IMR-90 (cell line): ENCODE data around the gene ROBO2. TPM values are rescaled to one million over a fixed set of nuclear protein-coding genes. Genes with fewer than 3 reads are reported as not detected.

ENCODE experiments used
- ATAC-seq: fragments of 200-7000 bp; cut with Tn5 transposase; 2 replicates; pipeline ENCODE4 v1.9.1; 2020; ENCODE audit warnings: low read depth, mild to moderate bottlenecking, moderate library complexity
- BruUV-seq: library from RNA; stranded (reverse); fragments of 400-500 nt; replicated peaks from 2 replicates; lab custom pipeline; 2021; lab: Mats Ljungman, UMichigan
- CTCF ChIA-PET: fragments of 300-600 bp; formaldehyde crosslinking; extraction: SDS; loops from one replicate; lab custom pipeline; 2021; ENCODE audit warnings: antibody characterized with exemption; lab: Yijun Ruan, JAX
- POLR2A ChIA-PET: fragments of 300-600 bp; sonication (Branson Sonifier 250); formaldehyde crosslinking; loops from one replicate; lab custom pipeline; 2022; ENCODE audit warnings: antibody characterized with exemption; ENCODE audit not compliant: unreplicated experiment; lab: Charles Lee
- DNase-seq: peaks from one replicate; pipeline ENCODE4 v3.0.0; 2013
- H2AFZ ChIP-seq: replicated peaks from 2 replicates; pipeline ENCODE3; 2013; ENCODE audit warnings: low read length, mild to moderate bottlenecking; ENCODE audit not compliant: poor library complexity
- H2AK5ac ChIP-seq: 2 replicates; pipeline ENCODE4 v1.6.1; 2013; ENCODE audit warnings: low read depth, low read length, inconsistent platforms
- H2AK9ac ChIP-seq: replicated peaks from 2 replicates; pipeline ENCODE3; 2013; ENCODE audit warnings: mild to moderate bottlenecking, low read depth, low read length, moderate library complexity; ENCODE audit not compliant: poor library complexity
- H2BK120ac ChIP-seq: 2 replicates; pipeline ENCODE4 v1.6.1; 2013; ENCODE audit warnings: low read depth, low read length, inconsistent platforms
- H2BK15ac ChIP-seq: 3 replicates; pipeline ENCODE4 v1.6.1; 2013; ENCODE audit warnings: low read depth, low read length, inconsistent platforms
- H2BK20ac ChIP-seq: 2 replicates; pipeline ENCODE4 v1.6.1; 2013; ENCODE audit warnings: low read depth, mild to moderate bottlenecking, inconsistent platforms, low read length, moderate library complexity
- H2BK5ac ChIP-seq: 2 replicates; pipeline ENCODE4 v1.6.1; 2013; ENCODE audit warnings: mild to moderate bottlenecking, low read depth, low read length, inconsistent platforms; ENCODE audit not compliant: poor library complexity, severe bottlenecking
- H3K14ac ChIP-seq: replicated peaks from 2 replicates; pipeline ENCODE4 v1.6.1; 2013; ENCODE audit warnings: low read depth, low read length, inconsistent platforms
- H3K18ac ChIP-seq: 2 replicates; pipeline ENCODE4 v1.6.1; 2013; ENCODE audit warnings: low read depth, low read length, control low read depth
- H3K23ac ChIP-seq: 2 replicates; pipeline ENCODE4 v1.6.1; 2013; ENCODE audit warnings: low read depth, low read length, inconsistent platforms
- H3K27ac ChIP-seq: 2 replicates; pipeline ENCODE4 v1.5.1; 2013; ENCODE audit warnings: mild to moderate bottlenecking, control low read depth, low read length; ENCODE audit not compliant: insufficient read depth
- H3K27me3 ChIP-seq: 2 replicates; pipeline ENCODE4 v1.6.1; 2013; ENCODE audit warnings: low read length; ENCODE audit not compliant: control insufficient read depth, insufficient read depth
- H3K36me3 ChIP-seq: 2 replicates; pipeline ENCODE4 v1.6.1; 2013; ENCODE audit warnings: low read length, mixed read lengths; ENCODE audit not compliant: control insufficient read depth, insufficient read depth
- H3K4ac ChIP-seq: 2 replicates; pipeline ENCODE4 v1.6.1; 2013; ENCODE audit warnings: low read depth, low read length, inconsistent platforms
- H3K4me1 ChIP-seq: 2 replicates; pipeline ENCODE4 v1.6.1; 2013; ENCODE audit warnings: low read length, mixed read lengths; ENCODE audit not compliant: control insufficient read depth, insufficient read depth
- H3K4me2 ChIP-seq: 2 replicates; pipeline ENCODE4 v1.6.1; 2013; ENCODE audit warnings: low read depth, mild to moderate bottlenecking, control low read depth, low read length, moderate library complexity
- H3K4me3 ChIP-seq: 2 replicates; pipeline ENCODE4 v1.5.1; 2013; ENCODE audit warnings: low read depth, mild to moderate bottlenecking, control low read depth, low read length, moderate library complexity; ENCODE audit not compliant: insufficient read depth
- H3K56ac ChIP-seq: 2 replicates; pipeline ENCODE4 v1.6.1; 2013; ENCODE audit warnings: low read length, inconsistent platforms; ENCODE audit not compliant: insufficient read depth; ENCODE audit errors: extremely low read depth
- H3K79me1 ChIP-seq, 2 experiments: 2 replicates each; pipeline ENCODE4 v1.6.1; 2013; ENCODE audit warnings: low read length in 2 of 2, inconsistent platforms in 1 of 2, low read depth in 1 of 2
- H3K9ac ChIP-seq: 2 replicates; pipeline ENCODE4 v1.6.1; 2013; ENCODE audit warnings: low read depth, low read length, control low read depth
- H3K9me1 ChIP-seq: 2 replicates; pipeline ENCODE4 v1.6.1; 2013; ENCODE audit warnings: low read length, inconsistent platforms; ENCODE audit not compliant: insufficient read depth
- H3K9me3 ChIP-seq: 2 replicates; pipeline ENCODE4 v1.6.1; 2013; ENCODE audit warnings: low read length; ENCODE audit not compliant: control insufficient read depth, insufficient read depth
- H4K20me1 ChIP-seq: 2 replicates; pipeline ENCODE4 v1.6.1; 2013; ENCODE audit warnings: low read length, inconsistent platforms; ENCODE audit not compliant: insufficient read depth
- H4K5ac ChIP-seq: 2 replicates; pipeline ENCODE4 v1.6.1; 2013; ENCODE audit warnings: mild to moderate bottlenecking, low read depth, low read length, control low read depth
- H4K8ac ChIP-seq, 2 experiments: 2 replicates each; pipeline ENCODE4 v1.6.1; 2013; ENCODE audit warnings: low read depth in 2 of 2, low read length in 2 of 2, control low read depth in 1 of 2, inconsistent platforms in 1 of 2
- H4K91ac ChIP-seq: 2 replicates; pipeline ENCODE4 v1.6.1; 2013; ENCODE audit warnings: low read depth, low read length, inconsistent platforms; ENCODE audit not compliant: insufficient read depth
- BHLHE40 ChIP-seq: fragments of 150-350 bp; IDR thresholded peaks from 2 replicates; pipeline ENCODE4 v1.6.1; 2016; ENCODE audit warnings: mild to moderate bottlenecking, low read depth, low read length
- ELK1 ChIP-seq: fragments of 150-350 bp; IDR thresholded peaks from 2 replicates; pipeline ENCODE4 v1.6.1; 2016; ENCODE audit warnings: low read depth, mild to moderate bottlenecking, low read length, moderate library complexity, borderline replicate concordance
- MAZ ChIP-seq: IDR thresholded peaks from 2 replicates; pipeline ENCODE4 v1.6.1; 2012; ENCODE audit warnings: low read depth, mild to moderate bottlenecking, low read length, improper control_type of control experiment, moderate library complexity, borderline replicate concordance
- NFE2L2 ChIP-seq: fragments of 150-350 bp; IDR thresholded peaks from 2 replicates; pipeline ENCODE4 v1.6.1; 2016; ENCODE audit warnings: low read depth, mild to moderate bottlenecking, low read length
- POLR2A ChIP-seq: IDR thresholded peaks from 2 replicates; pipeline ENCODE4 v1.6.1; 2012; ENCODE audit warnings: mild to moderate bottlenecking, low read depth, low read length
- RCOR1 ChIP-seq: IDR thresholded peaks from 2 replicates; pipeline ENCODE4 v1.6.1; 2012; ENCODE audit warnings: mild to moderate bottlenecking, low read length, improper control_type of control experiment; ENCODE audit not compliant: insufficient replicate concordance
- RFX5 ChIP-seq: IDR thresholded peaks from 2 replicates; pipeline ENCODE4 v1.8.0; 2012; ENCODE audit warnings: low read depth, mild to moderate bottlenecking, low read length, moderate library complexity
- WGBS, 2 experiments: methylation state at CpG; one replicate each; pipeline versions ENCODE4 v1.1.5 to v1.1.7; 2013; ENCODE audit warnings: missing lambda C conversion rate in 2 of 2; ENCODE audit not compliant: insufficient read length in 1 of 2; ENCODE audit errors: extremely low coverage in 2 of 2; 5-methylcytosine and 5-hydroxymethylcytosine counted together
- dilution Hi-C: fragments of 300-500 bp; cut with HindIII; formaldehyde crosslinking; loops from one replicate; pipeline ENCODE4 v1.14.3; 2018; ENCODE audit warnings: low sequenced_read_pairs; ENCODE audit not compliant: unreplicated experiment
- in situ Hi-C: fragments of 300-500 bp; cut with MboI; formaldehyde crosslinking; loops from 3 replicates; pipeline ENCODE4 v1.14.3; 2019; ENCODE audit warnings: low sequenced_read_pairs, inconsistent platforms, mixed read lengths
- intact Hi-C: fragments of 100-400 bp; cut with micrococcal nuclease; formaldehyde crosslinking; loops from 2 replicates; pipeline ENCODE4 v1.10.0; 2022
- polyA plus RNA-seq, 3 experiments: library from polyadenylated mRNA; depleted of rRNA; stranded (reverse); fragments of >200 nt; gene quantifications; 2 replicates each; pipeline ENCODE4 v1.2.3, GENCODE V29; 2012; ENCODE audit warnings: low replicate concordance in 1 of 3
- total RNA-seq: library from RNA; depleted of rRNA; stranded (reverse); fragments of >200 nt; gene quantifications from 2 replicates; pipeline ENCODE4 v1.2.3, GENCODE V29; 2012
- TF ChIP-seq, protein P1 (sequence below): conservative IDR thresholded peaks from 2 replicates; pipeline ENCODE4 v1.5.1; 2012; ENCODE audit warnings: mild to moderate bottlenecking, low read depth, low read length, improper control_type of control experiment

Gene ROBO2
- total and polyA plus RNA-seq, 2 of the 4 experiments (the other 2 are of a cell fraction): 9.3 to 14.5 TPM

DNA sequence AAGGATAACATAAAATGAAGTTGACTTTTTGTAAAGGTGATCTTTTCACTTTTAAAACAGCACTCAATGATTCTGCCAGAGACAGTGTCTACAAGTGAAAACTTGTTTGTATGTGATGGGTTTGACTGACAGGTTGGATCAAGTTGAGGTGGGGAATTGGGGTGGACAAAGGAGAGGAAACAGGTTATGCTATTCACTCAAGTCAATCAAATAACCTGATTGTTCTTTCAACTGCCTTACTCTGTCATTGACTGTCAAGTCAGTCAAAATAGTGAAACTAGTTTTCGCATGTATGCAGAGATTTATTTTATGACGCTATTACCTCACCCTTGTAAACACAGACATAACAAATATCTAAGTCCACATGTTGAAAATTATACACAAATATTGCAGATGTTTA lies 187.7 kb downstream of the ROBO2 start:
- H3K18ac ChIP-seq: no peak overlapping the region
- in situ Hi-C loops: no loop called here
- no peak overlapping the region for H2BK5ac ChIP-seq
- dilution Hi-C loops: no loop called here
- BruUV-seq: no TSS peak
- no peak overlapping the region for H4K8ac ChIP-seq
- no CpG with 5 or more reads among the region's 2 CpGs for WGBS, 2 experiments
- H3K4me3 ChIP-seq: no peak overlapping the region
- no peaks in the 10 kb centered on the region for H3K36me3 ChIP-seq
- ChIA-PET CTCF (no interaction called here), POLR2A (no interaction called here)
- H3K23ac ChIP-seq: no peak overlapping the region
- no peaks in the 10 kb centered on the region for H3K4me1 ChIP-seq
- TF ChIP-seq ELK1 (no peak), RFX5 (no peak), POLR2A (no peak), RCOR1 (no peak), BHLHE40 (no peak), NFE2L2 (no peak), MAZ (no peak)
- TF ChIP-seq, protein P1, sequence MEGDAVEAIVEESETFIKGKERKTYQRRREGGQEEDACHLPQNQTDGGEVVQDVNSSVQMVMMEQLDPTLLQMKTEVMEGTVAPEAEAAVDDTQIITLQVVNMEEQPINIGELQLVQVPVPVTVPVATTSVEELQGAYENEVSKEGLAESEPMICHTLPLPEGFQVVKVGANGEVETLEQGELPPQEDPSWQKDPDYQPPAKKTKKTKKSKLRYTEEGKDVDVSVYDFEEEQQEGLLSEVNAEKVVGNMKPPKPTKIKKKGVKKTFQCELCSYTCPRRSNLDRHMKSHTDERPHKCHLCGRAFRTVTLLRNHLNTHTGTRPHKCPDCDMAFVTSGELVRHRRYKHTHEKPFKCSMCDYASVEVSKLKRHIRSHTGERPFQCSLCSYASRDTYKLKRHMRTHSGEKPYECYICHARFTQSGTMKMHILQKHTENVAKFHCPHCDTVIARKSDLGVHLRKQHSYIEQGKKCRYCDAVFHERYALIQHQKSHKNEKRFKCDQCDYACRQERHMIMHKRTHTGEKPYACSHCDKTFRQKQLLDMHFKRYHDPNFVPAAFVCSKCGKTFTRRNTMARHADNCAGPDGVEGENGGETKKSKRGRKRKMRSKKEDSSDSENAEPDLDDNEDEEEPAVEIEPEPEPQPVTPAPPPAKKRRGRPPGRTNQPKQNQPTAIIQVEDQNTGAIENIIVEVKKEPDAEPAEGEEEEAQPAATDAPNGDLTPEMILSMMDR: no peak
- H2AK9ac ChIP-seq: no peak overlapping the region
- H3K79me1 ChIP-seq: no peaks in the 10 kb centered on the region
- no peaks in the 10 kb centered on the region for H3K27me3 ChIP-seq
- no peak for DNase-seq
- H4K20me1 ChIP-seq: no peaks in the 10 kb centered on the region
- H2AK5ac ChIP-seq: no peak overlapping the region
- H3K27ac ChIP-seq: no peak overlapping the region
- H3K9ac ChIP-seq: no peak overlapping the region
- H2BK15ac ChIP-seq: no peak overlapping the region
- H3K4me2 ChIP-seq: no peak overlapping the region
- no peak overlapping the region for H3K56ac ChIP-seq
- intact Hi-C loops: no loop called here
- H4K5ac ChIP-seq: no peak overlapping the region
- H2AFZ ChIP-seq: no peak overlapping the region
- H4K91ac ChIP-seq: no peak overlapping the region
- no peak overlapping the region for H3K14ac ChIP-seq
- H3K4ac ChIP-seq: no peak overlapping the region
- H3K9me3 ChIP-seq: no peaks in the 10 kb centered on the region
- no peak overlapping the region for H2BK20ac ChIP-seq
- ATAC-seq: no peak
- H2BK120ac ChIP-seq: no peak overlapping the region
- no peaks in the 10 kb centered on the region for H3K9me1 ChIP-seq
